Activated T-helper 1 cell treated with Interleukin-2 at 50 U/mL for 16 hours (primary cell): Measurements from ENCODE around the gene NXT1.
"Not testable (repeated sequence)": the region's sequence is repeated elsewhere in the genome, so short reads cannot be mapped to it uniquely, and the experiment has no call there.

Source experiments
- DNase-seq: peaks from one replicate; pipeline ENCODE4 v3.0.0-alpha.2; 2020; ENCODE audit warnings: low read depth

NXT1 gene

GRCh38 chr20:23331450-23332350, 18.9 kb upstream of the NXT1 start:
- DNase-seq, result no peak

- DNase-seq, result no peak
These were observed 18.1 kb upstream of the NXT1 start for GRCh38 chr20:23332467-23332866.

DNA sequence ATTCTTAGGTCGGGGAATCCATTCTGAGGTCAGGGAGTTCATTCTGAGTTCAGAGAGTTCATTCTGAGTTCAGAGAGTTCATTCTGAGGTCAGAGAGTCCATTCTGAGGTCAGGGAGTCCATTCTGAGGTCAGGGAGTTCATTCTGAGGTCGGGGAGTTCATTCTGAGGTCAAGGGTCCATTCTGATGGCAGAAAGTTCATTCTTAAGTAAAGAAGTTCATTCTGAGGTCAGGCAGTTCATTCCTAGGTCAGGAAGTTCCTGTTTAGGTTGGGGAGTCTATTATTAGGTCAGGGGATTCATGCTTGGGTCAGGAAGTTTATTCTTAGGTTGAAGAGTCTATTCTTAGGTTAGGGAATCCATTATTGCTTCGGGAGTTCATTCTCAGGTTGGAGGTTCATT, 16.5 kb upstream of the NXT1 start:
- DNase-seq, result no peak

DNA sequence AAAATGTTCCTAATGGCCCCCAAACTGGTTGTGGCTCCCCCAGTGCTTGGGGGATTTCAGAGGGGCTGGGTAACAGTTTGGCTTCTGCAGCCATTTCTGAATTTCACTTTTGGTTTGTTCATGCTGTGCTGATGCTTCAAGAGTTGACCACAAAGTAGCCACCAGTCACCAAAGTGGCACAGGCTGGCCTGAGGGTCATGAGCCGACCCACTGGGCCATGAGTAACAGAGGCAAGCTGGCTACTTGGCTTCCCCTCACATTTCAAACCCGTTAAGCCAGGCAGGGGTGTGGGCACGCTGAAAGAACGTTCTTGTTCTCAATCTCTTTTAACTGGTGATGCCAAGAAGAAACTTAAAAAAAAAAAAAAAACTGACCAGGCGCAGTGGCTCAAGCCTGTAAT, 15.1 kb upstream of the NXT1 start:
- no peak for DNase-seq

DNA sequence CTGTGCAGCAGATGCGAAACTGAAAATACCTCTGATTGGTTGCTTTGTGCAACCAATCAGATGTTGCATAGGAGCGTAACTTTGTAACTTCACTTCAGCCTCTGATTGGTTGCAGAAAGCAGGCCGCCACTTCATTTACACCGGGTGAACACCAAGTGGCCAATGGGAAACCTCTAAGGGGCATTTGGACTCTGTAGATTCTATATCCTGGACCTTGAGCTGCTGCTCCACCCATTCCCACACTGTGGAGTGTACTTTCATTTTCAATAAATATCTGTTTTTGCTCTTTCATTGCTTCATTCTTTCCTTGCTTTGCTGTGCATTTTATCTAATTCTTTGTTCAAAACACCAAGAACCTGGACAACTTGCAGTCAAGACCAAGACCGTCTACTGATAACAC, 14.1 kb upstream of the NXT1 start:
- no peak for DNase-seq

DNA sequence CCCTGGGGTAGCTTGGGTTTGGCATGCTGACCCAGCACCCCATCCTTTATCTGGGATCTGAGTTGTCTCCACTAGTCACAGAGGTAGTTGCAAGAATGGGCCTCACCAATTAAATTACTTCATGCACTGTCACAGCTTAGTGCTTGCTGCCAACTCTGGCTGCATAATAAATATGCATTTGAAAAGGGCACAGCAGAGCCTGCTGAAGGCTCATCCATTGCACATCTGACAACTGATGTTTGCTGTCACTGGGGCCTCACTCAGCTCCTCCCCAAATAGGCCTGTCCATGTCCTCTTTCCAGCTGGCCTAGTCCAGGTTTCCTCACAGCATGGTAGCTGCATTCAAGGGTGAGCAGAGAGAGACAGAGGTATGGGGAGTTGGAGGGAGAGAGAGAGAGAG, 13.3 kb upstream of the NXT1 start:
- DNase-seq, result no peak

DNA sequence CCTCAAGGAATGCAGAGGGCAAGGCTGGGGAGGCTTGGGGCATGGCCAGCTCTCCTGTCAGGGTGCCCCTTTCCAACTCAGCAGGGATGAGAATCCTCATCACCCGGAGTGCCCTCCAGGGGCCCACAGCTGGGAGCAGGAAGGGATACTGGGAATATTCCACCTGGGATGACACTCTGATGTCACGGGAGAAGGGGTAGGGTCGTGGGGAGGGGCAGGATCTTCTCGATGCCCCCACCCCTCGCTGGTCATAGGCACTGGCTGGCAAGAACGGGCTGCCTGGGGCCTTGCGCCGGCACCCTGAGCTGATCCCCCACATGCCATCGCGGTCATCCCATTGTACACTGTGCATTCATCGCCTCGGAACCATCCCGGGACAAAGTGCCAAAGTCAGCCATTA, 10.6 kb upstream of the NXT1 start:
- DNase-seq, result no peak

- DNase-seq, result no peak
These were observed 10.1 kb upstream of the NXT1 start for GRCh38 chr20:23340524-23340923.

DNA sequence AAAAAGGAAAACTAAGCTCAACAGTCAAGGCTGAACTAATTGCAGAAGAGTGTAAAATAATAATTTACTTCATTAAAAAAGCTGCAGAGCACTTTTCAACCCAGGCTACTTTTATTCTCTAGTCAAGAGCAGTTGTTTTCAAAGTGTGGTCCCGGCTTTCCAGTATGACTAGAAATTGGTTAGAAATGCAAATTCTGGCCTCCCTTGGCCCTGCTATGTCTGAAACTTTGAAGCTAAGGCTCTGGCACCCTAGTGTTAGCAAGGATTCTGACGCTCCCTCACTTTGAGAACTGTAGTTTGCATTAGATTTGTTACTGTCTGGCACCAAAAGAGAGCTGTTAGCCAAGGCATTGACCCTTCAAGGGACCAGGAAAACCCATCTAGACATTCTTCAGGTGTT, 9.5 kb upstream of the NXT1 start:
- no peak for DNase-seq

DNA sequence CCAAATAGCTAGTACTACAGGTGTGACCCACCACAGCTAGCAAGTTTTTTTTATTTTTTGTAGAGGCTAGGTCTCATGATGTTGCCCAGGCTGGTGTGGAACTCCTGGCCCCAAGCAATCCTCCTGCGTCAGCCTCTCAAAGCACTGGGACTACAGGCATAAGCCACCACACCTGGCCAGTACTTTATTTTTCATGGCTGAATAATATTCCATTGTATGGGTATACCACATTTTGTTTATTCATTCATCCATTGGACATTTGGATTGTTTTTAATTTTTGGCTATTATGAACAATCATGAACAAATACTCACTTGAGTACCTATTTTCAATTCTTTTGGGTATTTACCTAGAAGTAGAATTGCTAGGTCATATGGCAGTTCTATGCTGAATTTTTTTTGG, 7.0 kb upstream of the NXT1 start:
- no peak for DNase-seq

- no peak for DNase-seq
These were observed 6.3 kb upstream of the NXT1 start for GRCh38 chr20:23344336-23344735.

GRCh38 chr20:23346002-23346401, 4.6 kb upstream of the NXT1 start:
- DNase-seq, result no peak

- DNase-seq, result no peak
These were observed 2.8 kb upstream of the NXT1 start for GRCh38 chr20:23347791-23348190.

DNA sequence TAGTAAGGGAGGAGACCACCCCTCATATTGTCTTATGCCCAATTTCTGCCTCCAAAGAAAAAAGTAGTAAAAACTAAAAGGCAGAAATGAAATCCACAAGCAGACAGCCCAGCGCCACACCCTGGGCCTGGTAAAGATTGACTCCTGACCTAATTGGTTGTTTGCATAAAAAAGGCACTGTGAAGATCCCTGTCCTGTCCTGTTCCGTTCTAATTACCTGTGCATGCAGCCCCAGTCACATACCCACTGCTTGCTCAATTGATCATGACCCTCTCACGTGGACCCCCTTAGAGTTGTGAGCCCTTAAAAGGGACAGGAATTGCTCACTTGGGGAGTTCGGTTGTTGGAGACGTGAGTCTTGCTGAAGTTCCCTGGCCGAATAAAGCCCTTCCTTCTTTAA, 2.1 kb upstream of the NXT1 start:
- not testable (repeated sequence) for DNase-seq

DNA sequence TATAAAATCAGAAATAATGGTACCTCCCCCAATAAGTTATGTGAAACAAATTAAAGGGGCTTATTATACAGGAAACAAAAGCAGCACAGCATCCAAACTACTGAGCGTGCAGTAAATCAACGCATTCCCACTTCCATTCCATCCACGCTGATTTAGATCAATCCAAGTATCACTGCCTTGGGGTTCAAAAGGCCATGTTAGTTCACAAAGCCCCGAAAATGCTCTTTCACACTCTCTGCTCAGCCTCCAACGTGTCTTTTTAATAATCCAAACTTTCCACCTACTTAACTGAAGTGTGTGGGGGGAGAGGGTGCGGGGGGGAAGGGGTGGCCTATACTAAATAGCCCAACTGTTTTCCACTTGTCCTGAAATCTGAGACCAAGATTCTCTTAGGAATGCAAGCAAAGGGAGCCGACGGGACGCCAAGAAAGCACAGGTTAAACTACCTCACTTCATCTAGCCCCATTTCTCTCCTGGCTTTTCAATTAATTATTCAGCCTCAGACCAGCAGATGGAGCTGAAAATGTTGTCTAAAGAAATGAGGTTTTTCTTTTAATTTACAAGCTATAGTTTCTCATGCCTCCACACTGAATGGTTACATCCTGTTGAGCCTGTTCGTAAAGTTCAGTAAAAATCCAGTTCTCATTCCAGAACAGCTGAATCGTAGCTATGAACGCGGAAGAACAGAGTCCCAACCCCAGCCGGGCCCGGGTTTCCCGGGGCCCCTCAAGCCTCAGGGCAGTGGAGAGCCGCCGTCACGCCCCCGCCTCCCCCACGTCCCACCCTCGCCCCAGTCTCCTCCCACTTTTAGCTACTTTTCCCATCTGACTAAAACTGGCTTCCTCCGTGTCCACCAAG, 1.0 kb upstream of the NXT1 start:
- peak; percentile 60 for DNase-seq

DNA sequence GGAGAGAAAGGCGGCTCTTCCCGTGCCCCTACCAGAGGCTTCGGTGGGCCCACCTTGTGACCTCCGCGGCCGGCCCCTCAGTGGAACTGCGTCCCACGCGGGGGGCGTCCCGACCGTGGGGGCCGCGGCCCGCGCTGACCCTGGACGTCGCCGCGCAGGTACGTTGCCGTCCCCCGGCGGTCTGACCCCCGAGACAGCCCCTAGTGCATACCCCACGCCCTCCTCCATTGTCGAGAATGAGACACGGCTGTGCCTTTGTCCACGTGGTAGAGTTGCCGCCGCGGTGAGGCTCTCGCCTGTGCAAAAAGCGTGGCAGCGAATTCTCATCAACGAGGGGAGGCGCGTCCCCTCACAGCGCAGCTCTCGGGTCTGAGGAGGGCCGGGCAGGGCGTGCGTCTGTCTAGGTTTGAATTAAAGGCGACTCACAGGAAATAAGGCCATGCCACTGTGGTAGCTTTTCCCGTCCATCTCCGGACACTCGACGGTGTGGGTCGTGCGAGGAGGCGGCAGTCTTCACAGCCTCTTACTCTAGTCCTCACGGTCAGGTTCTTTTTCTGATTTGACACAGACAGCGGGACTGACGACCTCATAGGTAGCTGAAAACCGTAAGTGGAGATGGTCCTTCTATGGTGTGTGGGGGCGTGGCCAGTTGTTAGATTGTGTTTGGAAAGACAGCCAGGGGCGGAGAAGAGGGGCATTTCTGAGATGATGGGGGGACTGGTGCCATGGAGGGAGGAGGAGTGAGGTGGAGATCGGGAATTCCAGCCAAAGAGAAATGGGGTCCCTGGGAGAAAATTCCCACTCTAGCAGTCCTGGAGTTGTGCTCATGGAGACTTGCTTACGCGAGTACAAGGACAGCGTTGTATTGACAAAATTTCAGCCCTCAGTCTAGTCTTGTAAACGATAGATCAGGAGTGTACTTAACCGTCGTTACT, 580 bp downstream of the NXT1 start:
- peak; percentile 23 for DNase-seq

DNA sequence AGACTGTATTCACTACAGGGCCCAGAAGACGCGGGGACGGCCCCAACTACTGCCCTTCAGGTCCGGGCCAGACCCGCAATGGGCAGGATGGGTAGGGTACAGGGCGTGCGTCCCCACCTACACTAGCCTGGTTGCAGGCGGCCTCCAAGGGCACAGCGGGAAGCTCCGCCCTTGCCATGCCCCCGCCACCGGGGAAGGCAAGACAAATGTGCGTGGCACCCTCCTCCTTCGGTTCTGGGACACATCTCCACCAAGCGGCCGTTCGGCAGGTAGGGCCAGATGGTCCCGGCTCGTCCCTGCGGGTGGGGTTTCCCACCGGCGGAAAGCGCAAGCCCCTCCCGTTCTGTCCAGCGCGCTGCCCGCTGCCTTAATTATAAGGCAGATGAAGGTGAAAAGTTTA, 5.6 kb downstream of the NXT1 start:
- DNase-seq, result no peak

GRCh38 chr20:23357767-23358562, 7.4 kb downstream of the NXT1 start:
- peak; percentile 99 for DNase-seq

- no peak for DNase-seq
These were observed 7.9 kb downstream of the NXT1 start for GRCh38 chr20:23358563-23358906.

DNA sequence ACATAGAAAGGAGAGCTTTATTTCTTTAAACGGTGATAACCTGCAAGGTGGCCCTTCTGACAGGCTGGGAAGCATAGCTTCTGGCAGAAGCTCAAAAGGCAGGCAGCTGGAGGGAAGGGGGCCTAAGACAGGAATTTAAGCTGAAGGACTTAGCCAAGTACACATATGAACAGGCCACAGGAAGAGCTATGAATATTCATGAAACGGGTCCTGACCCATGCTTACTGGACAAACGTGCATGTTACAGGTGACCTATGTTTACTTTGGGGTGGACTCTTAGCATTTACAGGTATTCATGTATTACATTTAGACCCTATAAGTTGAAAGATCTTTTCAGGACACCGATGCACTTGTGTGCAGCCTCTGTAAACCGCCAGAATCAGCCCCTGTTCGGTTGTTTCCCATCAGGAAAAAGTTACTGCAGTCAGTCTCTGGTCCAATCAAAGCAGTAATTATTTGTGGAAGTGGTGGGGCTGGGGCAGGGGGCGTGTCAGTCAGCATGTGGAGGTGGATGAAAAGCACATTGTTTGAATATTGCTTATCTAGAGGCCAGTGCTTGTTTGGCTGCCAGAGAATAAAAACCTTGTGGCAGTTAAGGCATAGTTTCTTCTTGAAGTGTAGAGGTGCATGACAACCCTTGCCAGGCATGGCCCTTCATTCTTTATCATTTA, 8.5 kb downstream of the NXT1 start:
- DNase-seq, result no peak

GRCh38 chr20:23360531-23360930, 9.9 kb downstream of the NXT1 start:
- DNase-seq, result no peak
